GM18498 (cell line): ENCODE measurements around the gene CDK9.

Experiments used
- ATAC-seq: cut with Tn5 transposase; IDR thresholded peaks from one replicate; pipeline ENCODE4 v1.9.1; 2021; ENCODE audit warnings: mild to moderate bottlenecking, moderate library complexity; ENCODE audit not compliant: unreplicated experiment

Gene CDK9

DNA sequence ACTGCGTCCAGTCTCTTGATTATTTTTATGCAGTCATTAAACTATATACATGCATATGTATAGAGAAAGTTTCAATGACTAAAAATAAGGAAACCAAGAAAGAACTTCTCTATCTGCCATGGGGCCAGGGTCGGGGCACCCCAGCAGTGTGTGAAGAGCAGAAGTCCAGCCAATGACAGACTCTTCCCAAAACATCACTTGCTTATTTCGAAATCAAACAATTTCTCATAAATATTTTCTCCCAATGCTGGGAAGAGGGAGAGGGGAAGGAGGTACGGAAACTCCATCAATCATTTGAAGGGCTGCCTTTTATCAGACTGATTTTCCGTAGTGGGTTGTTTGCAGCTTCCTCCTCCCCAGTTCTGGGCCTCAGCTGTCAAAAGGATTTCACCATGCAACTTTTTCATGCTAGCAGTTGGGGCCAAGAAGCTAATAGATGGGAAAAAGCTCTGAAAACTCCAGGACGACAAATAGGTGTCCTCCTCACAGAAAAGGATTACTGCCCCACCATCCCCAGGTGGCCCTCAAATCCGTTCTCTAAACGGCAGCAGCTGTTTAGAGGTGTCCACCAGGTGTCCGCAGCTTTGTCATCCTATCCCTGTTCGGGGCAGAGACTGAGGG lies 16.2 kb downstream of the CDK9 start:
- ATAC-seq = no peak

DNA sequence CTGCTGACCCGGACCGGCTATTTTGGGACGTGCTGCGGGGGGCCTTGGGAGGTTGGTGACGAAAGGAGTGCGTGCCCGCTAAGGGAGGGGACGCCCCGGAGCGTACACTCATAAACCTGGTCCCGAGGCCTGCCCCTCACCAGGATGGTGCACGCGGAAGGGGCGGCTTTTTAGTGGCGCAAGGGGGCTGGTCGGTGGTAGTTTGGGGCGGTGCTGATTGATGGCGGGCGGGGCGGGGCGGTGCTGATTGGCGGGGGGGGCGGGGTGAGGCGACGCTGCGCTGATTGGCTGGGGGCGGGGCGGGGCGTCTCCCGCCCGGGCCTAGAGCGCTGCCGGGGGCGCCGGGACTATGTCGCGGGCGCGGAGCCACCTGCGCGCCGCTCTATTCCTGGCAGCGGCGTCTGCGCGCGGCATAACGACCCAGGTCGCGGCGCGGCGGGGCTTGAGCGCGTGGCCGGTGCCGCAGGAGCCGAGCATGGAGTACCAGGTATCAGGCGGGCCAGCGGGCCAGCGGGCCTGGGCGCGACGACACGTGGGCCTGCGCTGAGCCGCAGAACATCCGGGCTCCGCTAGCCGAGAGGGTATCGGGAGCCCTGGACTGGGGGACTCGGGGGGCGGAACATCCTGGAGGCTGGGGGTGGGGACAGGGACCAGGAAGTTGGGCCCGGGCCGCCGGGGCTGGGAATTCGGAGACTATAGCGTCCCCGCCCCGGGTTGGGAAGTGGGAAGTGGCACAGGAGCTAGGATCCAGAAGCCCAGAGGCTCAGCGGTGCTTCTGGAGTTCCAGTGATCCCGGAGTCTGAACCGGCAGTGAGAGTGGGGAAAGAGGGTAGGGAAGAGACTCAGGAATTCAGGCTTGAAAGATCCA lies 17.0 kb downstream of the CDK9 start, which contains the start of gene FPGS:
FPGS (plus strand) TSS at position 307 of the 868 bp plus-strand sequence; CDS start at position 350, 43 bp downstream.
- ATAC-seq = peak; percentile 80

GRCh38 chr9:127803507-127804352 lies 17.9 kb downstream of the CDK9 start:
- ATAC-seq = peak; percentile 9

DNA sequence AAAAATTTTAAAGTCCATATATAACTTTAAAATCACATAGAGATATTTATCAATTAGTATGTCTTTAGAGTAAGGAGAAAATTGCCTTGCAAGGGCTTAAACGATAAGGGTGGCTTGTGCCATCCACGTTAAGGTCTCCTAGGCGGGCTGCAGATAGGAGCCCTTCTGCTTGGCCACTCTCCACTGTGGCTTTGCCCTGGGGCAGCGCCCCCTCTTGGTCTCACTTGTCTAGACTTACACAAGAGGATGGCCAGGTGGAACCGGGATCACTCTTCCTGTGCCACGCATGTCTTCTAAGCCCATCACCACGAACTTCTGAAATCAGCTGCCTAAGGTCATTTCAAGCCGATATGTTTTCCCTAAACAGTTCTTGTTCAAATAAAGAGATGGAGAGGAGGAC lies 19.8 kb downstream of the CDK9 start:
- ATAC-seq = no peak

DNA sequence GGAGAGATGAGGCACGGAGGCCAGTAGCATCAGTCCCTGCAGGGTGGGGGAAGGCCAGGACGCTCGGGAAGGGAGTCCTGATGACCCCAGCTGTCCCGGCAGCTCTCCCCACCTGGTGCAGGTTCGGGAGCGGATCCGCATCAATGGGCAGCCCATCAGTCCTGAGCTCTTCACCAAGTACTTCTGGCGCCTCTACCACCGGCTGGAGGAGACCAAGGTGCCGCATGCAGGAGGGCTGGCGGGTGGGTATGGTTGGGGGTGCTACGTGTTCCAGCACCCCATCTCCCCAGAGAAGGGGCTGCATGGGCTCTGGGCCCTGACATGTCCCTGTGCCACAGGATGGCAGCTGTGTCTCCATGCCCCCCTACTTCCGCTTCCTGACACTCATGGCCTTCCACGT lies 21.0 kb downstream of the CDK9 start:
- no peak for ATAC-seq

DNA sequence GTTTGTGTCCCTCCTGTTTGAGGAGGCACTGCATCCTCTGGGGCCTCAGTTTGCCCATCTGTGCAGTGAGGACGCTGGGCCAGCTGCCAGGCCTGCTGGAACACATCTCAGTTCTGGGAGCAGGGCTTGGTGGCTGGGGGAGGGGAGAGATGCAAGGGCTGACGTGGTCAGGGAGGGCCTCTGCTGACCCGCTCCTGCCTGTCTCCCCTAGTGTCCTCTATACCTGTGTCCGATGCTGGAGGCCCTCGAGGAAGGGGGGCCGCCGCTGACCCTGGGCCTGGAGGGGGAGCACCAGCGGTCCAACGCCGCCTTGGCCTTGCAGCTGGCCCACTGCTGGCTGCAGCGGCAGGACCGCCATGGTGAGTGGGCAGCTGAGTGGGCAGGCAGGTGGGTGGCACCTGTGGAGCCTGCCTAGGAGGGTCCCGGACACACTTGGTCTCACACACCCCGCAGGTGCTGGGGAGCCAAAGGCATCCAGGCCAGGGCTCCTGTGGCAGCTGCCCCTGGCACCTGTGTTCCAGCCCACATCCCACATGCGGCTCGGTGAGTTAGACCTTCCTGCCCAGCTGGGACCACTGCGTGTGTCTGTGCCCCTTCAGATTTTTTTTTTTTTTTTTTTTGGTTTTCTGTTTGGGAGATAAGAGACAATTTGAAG lies 22.6 kb downstream of the CDK9 start:
- ATAC-seq = no peak

DNA sequence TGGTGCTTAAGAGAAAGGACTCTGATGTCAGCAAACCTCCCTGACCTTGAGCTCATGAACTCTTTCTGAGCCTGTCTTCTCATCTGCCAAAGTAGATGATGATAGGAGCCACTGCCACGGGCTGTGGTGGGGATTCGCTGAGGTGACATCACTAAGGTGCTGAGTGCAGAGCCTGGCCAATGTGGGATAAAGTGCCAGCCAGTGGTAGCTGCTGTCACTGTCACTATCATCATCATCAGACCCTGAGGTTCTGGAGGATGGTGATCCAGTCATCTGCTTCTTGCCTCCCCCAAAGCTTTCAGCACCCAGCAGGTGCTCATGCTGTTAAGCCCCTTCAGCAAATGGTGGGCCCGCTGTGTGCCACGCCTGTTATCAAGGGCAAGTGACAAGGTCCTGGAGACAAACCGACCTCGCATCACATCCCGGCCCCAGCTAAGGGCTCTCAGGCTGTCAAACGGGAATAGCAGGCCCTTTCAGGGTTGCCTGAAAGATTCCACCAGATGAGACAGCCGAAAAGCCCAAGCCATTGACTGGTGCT lies 23.2 kb downstream of the CDK9 start:
- no peak for ATAC-seq

- ATAC-seq = no peak
Observed at GRCh38 chr9:127809540-127810377, 23.9 kb downstream of the CDK9 start.

GRCh38 chr9:127810378-127811187 lies 24.7 kb downstream of the CDK9 start:
- ATAC-seq = no peak

DNA sequence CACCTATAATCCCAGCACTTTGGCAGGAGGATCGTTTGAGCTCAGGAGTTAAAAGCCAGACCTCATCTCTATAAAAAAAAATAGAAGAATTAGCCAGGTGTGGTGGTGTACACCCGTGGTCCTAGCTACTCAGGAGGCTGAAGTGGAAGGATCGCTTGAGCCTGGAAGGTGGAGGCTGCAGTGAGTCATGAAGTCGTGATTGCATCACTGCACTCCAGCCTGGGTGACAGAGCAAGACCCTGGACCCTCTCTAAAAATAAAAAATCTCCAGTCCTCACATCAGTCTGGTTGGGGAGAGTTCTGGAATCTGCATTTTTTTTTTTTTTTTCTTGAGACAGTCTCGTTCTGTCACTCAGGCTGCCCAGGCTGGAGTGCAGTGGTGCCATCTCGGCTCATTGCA lies 26.2 kb downstream of the CDK9 start:
- no peak for ATAC-seq

- ATAC-seq = no peak
Observed at GRCh38 chr9:127812936-127813675, 27.3 kb downstream of the CDK9 start.

- no peak for ATAC-seq
Observed at GRCh38 chr9:127813686-127814226, 27.9 kb downstream of the CDK9 start.

DNA sequence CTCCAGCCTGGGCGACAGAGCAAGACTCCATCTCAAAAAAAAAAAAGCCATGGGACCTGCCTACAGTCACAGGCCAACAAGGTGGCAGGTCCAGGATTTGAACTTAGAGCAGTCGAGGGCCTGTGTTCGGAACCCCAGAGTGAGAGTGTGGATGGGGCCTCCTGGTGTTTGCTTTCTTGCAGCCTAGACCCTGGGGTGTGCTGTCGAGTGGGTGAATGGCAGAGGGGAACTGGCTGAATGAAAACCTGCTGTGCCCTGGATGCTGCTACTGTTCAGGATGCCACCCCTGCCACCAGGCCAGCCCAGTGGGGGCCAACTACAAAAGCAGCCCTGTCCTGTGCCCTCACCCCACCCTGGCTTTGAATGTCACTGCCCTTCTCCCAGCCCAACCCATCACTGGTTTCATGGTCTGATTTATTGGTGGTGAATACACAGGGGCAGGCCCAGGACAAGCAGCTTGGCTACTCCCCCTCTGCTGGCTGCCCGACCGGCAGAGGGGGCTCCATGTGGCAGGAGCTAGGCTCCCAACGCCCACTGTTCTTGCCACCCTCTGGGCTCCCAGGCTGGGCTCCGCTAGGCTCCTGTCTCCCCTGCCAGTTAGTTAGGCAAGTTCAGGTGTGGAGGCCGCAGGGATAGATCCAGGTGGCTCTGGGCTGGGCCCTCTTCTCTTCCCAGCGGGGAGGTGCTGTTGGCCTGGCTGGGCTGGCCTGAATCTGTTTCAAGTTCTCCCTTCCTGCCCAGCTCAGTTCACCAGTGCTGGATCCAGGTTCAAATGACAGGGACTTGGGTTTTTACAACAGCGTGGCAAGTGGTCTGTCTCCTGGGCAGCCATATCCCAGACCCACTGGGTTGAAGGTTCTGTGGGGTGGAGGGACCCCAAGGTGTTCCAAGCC lies 29.0 kb downstream of the CDK9 start:
- no peak for ATAC-seq

GRCh38 chr9:127815512-127816361 lies 29.9 kb downstream of the CDK9 start:
- no peak for ATAC-seq

DNA sequence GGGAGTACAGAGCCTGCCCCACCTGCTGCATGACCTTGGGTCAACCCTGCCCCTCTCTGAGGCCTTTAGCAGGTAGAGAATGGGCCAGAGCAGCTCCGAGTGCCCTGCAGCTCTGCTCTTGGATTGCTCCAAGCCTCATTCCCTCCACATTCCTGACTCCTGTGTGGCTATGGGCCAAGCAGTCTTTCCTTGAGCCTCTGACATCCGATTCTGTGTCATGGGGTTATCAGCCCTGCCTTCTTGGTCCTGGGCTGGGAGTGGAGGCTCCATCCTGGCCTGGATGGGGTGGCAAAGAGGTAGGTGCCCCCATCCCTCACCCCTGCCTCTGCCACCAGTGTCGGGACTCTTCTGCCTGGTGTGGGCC lies 30.5 kb downstream of the CDK9 start:
- no peak for ATAC-seq

DNA sequence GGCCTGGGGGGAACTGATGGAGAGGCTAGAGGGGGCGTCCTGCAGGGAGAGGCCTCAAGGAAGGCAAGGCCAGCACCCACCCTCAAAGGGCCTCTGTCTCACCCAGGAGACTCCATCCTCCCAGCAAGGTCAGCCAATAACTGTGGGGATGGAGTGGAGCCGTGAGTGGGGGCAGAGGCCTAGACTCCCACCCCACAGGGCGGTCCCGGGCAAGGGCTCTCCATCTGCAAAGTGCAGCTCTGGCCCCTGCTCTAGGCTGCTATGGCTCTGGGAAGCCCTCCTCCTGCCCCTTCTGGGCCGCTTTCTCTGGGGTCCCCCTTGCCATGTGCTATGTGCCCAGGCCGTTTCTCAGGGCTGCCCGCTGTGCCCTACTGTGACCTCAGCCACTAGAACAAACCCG lies 30.9 kb downstream of the CDK9 start:
- ATAC-seq = no peak
